GM03348 (cell line): ENCODE data around the gene GIT2.
"Not testable (repeated sequence)": the region's sequence is repeated elsewhere in the genome, so short reads cannot be mapped to it uniquely, and the experiment has no call there.

Experiments
- DNase-seq: peaks from one replicate; pipeline ENCODE4 v3.0.0; 2012; ENCODE audit warnings: low spot score

Gene GIT2

GRCh38 chr12:110004598-110004997, 8.4 kb upstream of the GIT2 start:
- no peak for DNase-seq

DNA sequence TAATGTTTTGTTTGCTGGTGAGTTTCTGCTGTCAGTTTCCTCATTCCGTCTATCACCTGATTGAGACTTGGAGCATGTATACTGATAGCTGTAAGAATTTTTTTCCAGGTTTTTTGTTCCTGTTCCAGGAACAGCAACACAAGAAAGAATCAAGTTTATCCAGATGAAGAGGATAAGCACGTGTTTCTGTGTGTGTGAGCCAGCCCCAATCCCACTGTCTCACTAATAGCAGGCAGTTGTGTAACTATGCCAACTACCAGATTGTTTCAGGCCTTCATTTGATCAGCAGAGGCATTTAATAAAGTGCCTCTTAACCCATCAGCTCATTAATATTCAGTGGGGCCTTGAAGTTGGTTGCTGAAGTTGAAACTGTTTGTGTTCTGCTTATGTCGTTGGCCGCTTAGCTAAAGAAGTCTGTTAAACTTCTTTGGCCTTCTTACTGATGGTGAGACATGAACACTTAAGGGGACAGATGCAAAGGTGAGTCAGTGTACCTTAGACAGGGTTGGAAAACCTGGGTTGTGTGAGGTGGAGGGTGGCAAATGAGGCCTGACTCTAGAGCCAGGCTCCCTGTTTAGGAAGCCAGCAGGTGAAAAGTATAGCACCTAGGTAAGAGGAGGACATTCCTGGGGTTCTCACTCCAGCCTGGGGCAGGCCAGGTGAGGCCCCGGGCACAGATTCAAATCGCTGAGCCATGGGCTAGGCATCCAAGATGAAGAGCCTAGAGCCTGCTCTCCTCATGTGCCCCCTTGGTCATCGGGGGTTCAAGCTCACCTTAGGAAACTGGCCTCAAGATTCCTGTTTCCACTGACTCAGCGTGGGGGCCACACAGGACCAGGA, 6.7 kb upstream of the GIT2 start:
- DNase-seq = peak; percentile 43

DNA sequence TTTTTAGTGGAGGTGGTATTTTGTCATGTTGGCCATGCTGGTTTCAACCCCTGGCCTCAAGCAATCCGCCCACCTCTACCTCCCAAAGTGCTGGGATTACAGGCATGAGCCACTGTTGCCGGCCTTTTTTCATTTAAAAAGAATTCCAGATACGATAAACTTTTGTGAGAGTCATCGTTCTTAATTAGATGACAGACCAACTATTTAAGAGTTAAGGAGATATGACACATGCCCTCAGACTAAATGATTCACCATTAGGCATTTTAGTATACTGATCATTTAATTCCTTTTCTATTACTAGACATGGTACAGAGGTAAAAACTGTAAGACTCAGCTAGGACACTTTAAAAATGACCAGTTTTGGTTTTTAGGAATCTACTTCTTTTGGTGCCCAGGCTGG, 5.4 kb upstream of the GIT2 start:
- DNase-seq = peak; percentile 71

GRCh38 chr12:109999983-110000505, 3.9 kb upstream of the GIT2 start:
- DNase-seq = peak; percentile 51

DNA sequence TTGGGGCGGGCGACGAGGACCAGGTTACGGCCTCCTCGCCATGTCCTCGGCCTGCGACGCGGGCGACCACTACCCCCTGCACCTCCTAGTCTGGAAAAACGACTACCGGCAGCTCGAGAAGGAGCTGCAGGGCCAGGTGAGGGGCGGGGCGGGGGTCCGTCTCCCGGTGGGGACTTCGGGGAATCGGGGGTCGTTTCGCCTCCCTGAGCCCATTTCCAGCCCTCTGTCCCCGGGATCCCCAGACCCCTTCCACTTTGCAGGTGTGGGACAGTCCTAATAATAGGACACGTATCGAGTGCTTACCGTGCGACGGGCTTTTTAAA, 3.4 kb upstream of the GIT2 start:
- no peak for DNase-seq

- peak; percentile 93 for DNase-seq
Measured at GRCh38 chr12:109998904-109999648, 2.9 kb upstream of the GIT2 start, which contains the start of gene ANKRD13A. Gene ANKRD13A (plus strand): TSS chr12:109999430. CDS start chr12:109999689, 259 bp downstream.

DNA sequence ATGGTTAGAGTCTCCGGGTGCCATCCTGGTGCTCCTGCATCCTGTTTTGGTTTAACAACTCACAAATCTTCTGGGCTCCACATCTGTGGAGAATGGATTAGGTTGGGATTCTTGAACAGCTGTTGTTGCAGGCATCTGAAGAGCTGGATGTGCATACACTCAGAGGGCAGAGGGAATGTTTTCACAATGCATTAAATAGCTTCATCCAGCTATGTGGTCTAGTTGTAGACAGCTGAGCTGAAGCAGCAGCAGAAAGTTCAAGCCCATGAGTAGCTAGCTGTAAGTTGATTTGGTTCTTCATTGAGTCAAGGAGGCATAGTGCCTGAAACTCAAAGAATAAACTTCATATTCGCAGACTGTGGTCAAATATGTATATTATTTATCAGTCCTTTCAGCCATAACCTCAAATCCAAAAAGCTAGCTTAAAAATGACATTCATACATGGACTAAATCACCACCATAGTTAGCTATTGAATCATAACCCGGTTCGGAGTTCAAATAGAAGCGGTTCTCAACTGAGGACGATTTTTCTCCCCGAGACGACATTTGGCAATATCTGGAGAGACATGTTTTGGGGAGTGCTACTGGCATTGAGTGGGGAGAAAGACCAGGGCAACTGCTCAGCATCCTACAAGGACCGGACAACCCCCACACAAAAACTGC, 2.2 kb upstream of the GIT2 start:
- peak; percentile 22 for DNase-seq

DNA sequence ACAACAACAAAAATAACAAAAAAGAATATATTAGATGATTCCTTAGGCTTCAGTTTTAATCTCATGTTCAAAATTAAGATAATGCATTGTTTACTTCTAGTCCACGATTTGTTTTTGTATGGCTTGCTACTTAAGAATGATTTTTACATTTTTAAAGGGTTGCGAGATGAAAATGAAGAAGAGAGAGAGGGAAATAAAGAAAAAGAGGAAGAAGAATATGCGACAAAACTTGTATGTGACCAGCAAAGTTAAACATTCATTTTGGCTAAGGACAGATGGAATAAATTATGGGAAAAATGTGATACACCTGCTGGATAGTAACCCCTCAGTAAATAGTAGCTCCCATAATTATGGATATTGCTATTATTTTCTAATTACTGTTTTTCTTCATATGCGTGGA, 1.2 kb upstream of the GIT2 start:
- no peak for DNase-seq

- no peak for DNase-seq
Measured at GRCh38 chr12:109996483-109996853, 300 bp upstream of the GIT2 start.

GRCh38 chr12:109995361-109995685, 845 bp downstream of the GIT2 start:
- DNase-seq = no peak

GRCh38 chr12:109994401-109995175, 1.6 kb downstream of the GIT2 start:
- no peak for DNase-seq

DNA sequence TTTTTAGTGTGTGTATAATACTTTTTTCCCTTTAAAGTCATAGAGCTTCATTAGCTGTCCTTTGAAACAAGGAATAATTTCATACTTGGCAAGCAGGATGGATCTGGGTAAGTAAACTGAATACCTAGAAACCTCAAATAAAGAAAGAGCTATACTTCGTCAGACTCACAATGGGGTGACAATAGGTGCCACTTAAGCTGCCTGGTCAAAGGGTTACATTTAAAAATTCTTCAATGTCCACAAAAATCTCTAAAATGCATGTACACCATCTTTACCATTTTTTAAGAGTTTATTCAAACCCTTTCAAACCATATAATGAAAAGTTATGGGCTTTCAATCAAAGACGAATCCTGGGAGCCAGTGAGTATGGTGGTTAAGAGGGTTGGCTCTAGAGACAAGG, 3.1 kb downstream of the GIT2 start:
- no peak for DNase-seq

DNA sequence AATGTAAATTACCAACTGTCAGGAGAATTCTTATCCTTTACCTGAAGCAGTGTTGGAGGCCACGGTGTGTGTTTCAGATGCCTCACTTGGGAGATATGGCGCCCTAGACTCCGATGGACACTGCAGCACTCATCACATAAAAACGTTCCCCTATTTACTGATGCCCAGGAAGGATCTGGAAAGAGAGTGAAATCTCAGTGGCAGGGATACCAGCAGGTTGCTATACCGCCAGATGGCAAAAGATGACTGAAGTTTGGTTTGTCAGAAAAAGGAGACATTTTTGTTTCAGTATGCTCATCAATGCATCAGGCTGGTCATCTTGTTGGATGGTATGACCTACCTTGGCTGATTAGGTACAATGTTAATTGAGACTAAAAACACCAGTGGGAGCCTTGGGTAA, 4.6 kb downstream of the GIT2 start:
- DNase-seq = no peak

GRCh38 chr12:109989380-109989779, 6.8 kb downstream of the GIT2 start:
- no peak for DNase-seq

- DNase-seq = no peak
Measured at GRCh38 chr12:109988903-109989302, 7.3 kb downstream of the GIT2 start.

GRCh38 chr12:109988274-109988673, 7.9 kb downstream of the GIT2 start:
- DNase-seq = no peak

GRCh38 chr12:109987615-109988014, 8.6 kb downstream of the GIT2 start:
- no peak for DNase-seq

DNA sequence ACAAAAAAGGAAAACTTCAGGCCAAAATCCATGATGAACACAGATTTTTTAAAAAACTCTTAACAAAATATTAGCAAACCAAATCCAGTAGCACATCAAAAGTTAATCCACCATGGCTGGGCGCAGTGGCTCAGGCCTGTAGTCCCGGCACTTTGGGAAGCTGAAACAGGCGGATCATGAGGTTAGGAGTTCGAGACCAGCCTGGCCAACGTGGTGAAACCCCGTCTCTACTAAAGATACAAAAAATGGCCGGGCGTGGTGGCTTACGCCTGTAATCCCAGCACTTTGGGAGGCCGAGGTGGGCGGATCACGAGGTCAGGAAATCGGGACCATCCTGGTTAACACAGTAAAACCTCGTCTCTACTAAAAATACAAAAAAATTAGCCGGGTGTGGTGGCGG, 9.9 kb downstream of the GIT2 start:
- DNase-seq = not testable (repeated sequence)

DNA sequence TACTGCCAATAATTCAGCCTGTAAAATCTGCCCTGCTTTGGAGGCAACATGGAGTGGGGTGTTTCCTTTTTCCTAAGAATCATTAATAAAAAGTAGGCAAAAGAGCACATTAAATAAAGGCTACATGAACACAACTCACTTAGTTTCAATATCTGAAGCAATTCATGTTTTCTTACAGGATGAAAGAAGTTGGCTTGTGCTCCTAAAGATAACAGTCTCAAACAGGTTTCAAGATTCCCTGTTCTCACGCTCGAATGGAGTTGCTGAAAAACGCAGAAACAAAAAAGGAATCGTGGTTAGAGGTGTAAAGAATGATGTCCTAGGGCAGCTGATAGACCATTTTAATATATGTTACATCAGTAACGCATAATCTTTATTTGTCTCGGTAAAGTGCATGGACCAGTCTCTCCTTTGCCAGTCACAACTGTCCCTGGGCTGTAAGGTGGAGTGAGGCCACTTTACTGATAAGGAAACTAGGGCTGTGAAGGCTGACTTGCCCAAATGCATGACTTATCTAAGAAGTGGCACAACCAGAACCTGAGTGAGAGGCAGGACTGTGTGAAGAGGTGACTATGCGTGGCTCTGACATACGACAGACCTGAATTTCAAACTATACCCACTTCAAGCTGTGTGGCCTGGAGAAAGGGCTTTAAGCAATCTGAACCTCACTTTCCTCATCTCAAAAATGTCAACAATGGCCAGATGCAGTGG, 12.6 kb downstream of the GIT2 start:
- DNase-seq = no peak

- DNase-seq = peak; percentile 57
Measured at GRCh38 chr12:109982210-109982609, 14.0 kb downstream of the GIT2 start.

GRCh38 chr12:109981311-109981710, 14.9 kb downstream of the GIT2 start:
- no peak for DNase-seq
